GM12872 (cell line): ENCODE data around the gene KLF4.

Experiments
- TF ChIP-seq, protein P1 (sequence below): IDR thresholded peaks from 3 replicates; pipeline ENCODE4 v1.5.1; 2011; ENCODE audit warnings: low read depth, mild to moderate bottlenecking, low read length, moderate library complexity; ENCODE audit not compliant: insufficient read depth

KLF4 gene

DNA sequence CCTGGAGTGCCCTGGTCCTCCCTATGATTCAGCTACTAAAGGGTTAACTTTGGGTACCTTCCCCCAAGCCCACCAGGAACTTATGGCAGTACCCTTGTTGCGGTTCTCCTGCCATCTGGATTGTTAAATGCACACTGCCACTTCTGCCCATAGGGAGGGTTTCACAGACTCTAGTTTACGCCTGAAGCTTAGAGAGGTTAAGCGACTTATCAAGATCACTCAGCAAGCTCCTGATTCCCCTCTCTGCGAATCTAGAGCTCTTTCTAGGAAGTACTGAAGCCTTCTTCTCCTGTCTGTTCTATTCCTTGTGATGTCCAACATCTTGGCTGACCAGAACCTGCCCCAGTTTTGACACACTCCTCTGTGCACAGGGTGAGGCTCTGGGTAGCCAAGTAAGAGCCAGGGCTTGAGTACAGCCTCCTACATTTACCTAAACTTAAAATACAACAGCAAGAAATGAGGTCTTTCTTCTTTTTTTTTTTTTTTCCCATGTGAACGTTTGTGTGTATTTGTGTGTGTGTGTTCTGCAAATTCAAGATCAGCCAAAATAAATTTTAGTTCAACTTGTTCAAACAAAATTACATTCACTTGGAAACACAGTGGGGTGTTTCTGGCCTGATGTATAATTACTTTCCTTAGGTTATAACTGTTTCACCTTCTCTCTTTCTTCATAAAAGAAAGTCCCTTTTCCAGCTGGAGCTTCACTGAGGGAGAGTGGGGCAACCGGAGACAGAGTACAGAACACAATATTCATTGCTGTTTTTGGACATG lies 28.7 kb upstream of the KLF4 start:
- TF ChIP-seq, protein P1, sequence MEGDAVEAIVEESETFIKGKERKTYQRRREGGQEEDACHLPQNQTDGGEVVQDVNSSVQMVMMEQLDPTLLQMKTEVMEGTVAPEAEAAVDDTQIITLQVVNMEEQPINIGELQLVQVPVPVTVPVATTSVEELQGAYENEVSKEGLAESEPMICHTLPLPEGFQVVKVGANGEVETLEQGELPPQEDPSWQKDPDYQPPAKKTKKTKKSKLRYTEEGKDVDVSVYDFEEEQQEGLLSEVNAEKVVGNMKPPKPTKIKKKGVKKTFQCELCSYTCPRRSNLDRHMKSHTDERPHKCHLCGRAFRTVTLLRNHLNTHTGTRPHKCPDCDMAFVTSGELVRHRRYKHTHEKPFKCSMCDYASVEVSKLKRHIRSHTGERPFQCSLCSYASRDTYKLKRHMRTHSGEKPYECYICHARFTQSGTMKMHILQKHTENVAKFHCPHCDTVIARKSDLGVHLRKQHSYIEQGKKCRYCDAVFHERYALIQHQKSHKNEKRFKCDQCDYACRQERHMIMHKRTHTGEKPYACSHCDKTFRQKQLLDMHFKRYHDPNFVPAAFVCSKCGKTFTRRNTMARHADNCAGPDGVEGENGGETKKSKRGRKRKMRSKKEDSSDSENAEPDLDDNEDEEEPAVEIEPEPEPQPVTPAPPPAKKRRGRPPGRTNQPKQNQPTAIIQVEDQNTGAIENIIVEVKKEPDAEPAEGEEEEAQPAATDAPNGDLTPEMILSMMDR, result no peak

DNA sequence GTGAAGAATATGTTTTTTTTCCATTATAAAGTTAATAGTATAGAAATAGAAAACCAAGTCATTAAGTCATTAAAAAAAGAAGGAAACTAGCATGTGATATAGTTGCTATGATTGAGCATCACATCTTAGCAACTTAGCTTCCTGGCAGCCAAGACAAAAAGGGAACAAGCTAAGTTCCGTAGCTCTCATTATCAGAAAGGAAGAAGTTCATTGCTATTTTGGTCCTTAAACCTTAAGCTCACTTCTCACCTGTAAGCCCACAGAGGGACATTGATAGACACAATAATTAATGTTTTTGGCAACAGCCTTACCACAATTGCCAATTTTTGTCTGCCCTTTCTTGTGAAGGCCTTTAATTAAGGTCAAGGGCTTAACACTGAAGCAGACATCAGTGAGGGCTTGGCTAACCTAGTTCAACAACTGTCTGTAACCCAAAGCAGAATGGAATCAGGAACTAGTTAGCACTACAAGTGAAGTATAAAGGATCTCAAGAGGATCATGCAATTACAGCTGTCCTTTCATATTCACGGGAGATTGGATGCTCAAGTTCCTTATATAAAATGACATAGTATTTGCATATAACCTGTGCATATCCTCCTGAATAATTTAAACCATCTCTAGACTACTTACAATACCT lies 24.0 kb upstream of the KLF4 start:
- TF ChIP-seq, protein P1, result no peak

DNA sequence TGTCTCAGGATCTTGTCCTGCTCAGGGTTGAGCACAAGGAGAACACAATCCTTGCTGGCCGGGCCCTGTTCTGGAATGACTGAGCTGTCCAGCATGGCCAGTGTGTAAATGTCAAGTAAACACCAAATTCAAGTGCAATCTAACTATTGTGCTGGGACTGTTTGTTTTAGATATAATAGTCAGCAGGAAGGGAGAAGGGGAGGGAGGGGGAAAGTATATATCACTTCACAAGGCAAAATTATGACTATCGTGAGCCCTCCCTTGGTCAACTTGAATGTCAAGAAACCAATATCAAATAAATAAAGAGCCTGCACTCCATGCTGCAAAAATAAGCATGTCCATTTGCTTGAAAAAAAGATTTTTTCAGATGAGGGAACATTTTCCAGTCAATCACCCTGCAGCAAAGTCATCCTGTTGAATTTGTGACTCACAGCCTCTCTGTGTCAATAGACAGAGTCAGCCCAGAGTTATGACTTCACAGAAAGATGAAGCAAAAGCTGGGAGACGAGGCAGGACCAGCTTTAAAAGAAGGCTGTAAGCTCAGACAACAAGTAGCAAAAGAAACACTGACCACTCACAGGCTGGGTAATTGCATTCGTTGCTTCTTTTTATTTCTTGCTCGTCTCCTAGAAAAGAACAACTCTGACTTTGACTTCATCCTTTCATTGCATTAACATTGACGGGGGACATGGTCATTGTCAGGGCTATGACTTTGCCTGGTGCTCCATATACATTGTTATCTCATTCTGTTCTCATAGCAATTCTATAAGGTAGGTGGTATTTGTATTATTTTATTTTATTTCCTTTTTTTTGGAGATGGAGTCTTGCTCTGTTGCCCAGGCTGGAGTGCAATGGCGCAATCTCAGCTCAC lies 15.3 kb upstream of the KLF4 start:
- TF ChIP-seq, protein P1, result no peak

DNA sequence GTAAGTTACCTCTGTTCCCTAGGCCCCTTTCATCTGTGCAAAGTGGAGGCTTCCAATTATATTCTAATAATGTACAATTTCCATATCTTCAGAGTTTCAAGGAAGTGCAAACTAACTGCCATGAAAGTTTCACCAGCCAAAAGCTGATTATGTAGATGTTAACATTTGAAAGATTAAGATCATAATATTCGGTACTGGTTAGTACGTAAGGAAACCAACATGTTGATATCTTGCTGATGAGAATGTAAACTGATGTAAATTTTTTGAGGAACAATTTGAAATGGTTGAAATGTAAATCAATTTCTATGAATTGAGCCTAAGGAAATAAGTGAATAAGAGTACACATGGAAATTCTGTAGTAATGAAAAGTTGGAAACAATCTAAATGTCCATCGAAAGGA lies 12.9 kb upstream of the KLF4 start:
- TF ChIP-seq, protein P1, result no peak

DNA sequence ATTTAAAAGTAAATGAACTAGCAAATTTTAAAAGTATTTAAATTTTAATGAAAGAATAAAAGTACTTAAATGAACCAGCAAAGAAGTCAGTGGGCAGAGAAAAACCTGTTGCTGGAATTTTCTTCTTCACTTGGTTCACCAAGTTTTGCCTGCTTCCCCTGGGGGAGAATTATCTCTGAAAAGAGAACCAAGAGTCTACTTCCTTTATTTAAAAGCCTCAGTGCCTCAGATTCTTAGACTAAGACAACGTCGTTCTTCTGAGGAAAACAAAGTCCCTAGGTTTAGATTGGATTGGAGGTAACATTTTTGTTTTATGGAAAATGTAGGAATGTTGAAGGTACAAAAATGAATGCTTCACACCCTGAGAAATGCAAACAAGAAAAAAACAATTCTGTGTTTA lies 7.4 kb upstream of the KLF4 start:
- TF ChIP-seq, protein P1, result no peak

DNA sequence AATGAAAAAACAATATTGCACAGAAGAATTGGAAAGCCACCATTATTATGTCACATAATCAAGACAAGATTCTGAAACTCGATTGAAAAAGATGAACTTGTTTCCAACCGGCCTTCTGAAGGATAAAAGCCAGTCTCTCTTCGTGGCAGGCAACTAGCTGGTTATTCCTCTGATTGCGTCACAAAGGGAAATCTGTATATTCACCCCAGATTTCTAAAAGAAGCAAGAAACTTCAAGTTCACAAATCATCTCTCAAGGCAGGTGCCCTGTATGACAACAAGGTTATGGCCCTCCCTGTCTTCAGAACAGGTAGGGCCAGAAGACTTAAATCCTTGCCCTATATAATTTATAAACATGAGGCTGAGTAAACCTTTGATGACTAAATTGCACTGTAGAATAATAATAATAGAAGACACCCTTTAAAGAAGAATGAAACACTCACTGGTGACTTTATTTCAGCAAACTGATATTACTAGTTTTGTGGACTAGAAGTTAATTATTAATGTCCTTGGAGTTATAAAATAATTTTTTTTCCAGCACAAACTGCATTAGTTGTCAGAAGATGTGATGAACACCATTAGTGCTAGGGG lies 2.9 kb upstream of the KLF4 start:
- TF ChIP-seq, protein P1, result no peak
